HEK293 (cell line): ENCODE data around the gene ROR2.

Experiments
- CTCF ChIA-PET: fragments of 350-600 bp; formaldehyde crosslinking; extraction: SDS; loops from one replicate; lab custom pipeline; 2021; ENCODE audit warnings: antibody characterized with exemption; lab: Yijun Ruan, JAX
- POLR2A ChIA-PET: fragments of 300-600 bp; formaldehyde crosslinking; extraction: SDS; loops from one replicate; lab custom pipeline; 2020; ENCODE audit warnings: antibody characterized with exemption, inconsistent platforms; lab: Yijun Ruan, JAX
- H3K27ac ChIP-seq: fragments of 200-500 bp; sonication (Bioruptor generic); 2 replicates; pipeline ENCODE4 v1.5.1; 2014; ENCODE audit warnings: low read depth, low read length, control low read depth, inconsistent platforms; ENCODE audit errors: extremely low read depth
- H3K36me3 ChIP-seq, 2 experiments: fragments of 200-500 bp in 1 of 2; sonication (Bioruptor generic) in 1 of 2; 1 replicate in 1 of 2; 2 replicates in 1 of 2; pipeline ENCODE4 v1.5.1; 2014 to 2017; ENCODE audit warnings: inconsistent platforms in 2 of 2, low read length in 2 of 2; ENCODE audit not compliant: control insufficient read depth in 2 of 2, insufficient read depth in 1 of 2
- H3K4me1 ChIP-seq: fragments of 200-500 bp; sonication (Bioruptor generic); 2 replicates; pipeline ENCODE4 v1.5.1; 2014; ENCODE audit warnings: mild to moderate bottlenecking, low read length, inconsistent platforms; ENCODE audit not compliant: control insufficient read depth, insufficient read depth
- H3K4me3 ChIP-seq: 2 replicates; pipeline ENCODE4 v1.5.1; 2011; ENCODE audit warnings: low read depth, mild to moderate bottlenecking, control low read depth, low read length, moderate library complexity
- H3K9me3 ChIP-seq: fragments of 200-500 bp; sonication (Bioruptor generic); 2 replicates; pipeline ENCODE4 v1.5.1; 2014; ENCODE audit warnings: low read depth, low read length, inconsistent platforms; ENCODE audit not compliant: control insufficient read depth, insufficient read depth
- GLI2 ChIP-seq: fragments of 450-650 bp; formaldehyde crosslinking; IDR thresholded peaks from 2 replicates; pipeline ENCODE4; 2017; ENCODE audit warnings: missing biosample characterization, missing genetic modification characterization, low read depth, borderline replicate concordance
- KLF8 ChIP-seq: fragments of 450-650 bp; formaldehyde crosslinking; IDR thresholded peaks from 2 replicates; pipeline ENCODE4 v1.5.1; 2016; ENCODE audit warnings: missing biosample characterization, missing genetic modification characterization
- ZBTB7A ChIP-seq: fragments of 450-650 bp; formaldehyde crosslinking; IDR thresholded peaks from 2 replicates; pipeline ENCODE4 v1.5.1; 2016; ENCODE audit warnings: low read depth, missing biosample characterization, missing genetic modification characterization
- ZIC2 ChIP-seq: fragments of 450-650 bp; formaldehyde crosslinking; IDR thresholded peaks from 2 replicates; pipeline ENCODE4 v1.5.1; 2016; ENCODE audit warnings: missing biosample characterization, missing genetic modification characterization
- ZNF114 ChIP-seq: fragments of 450-650 bp; formaldehyde crosslinking; IDR thresholded peaks from 2 replicates; pipeline ENCODE4 v1.5.0; 2017; ENCODE audit warnings: missing biosample characterization, missing genetic modification characterization
- ZNF174 ChIP-seq: fragments of 450-650 bp; formaldehyde crosslinking; IDR thresholded peaks from 2 replicates; pipeline ENCODE4 v1.5.0; 2017; ENCODE audit warnings: missing biosample characterization, mild to moderate bottlenecking, missing genetic modification characterization
- ZNF175 ChIP-seq: fragments of 450-650 bp; formaldehyde crosslinking; IDR thresholded peaks from 2 replicates; pipeline ENCODE4 v1.5.1; 2016; ENCODE audit warnings: missing biosample characterization, missing genetic modification characterization
- ZNF214 ChIP-seq: fragments of 450-650 bp; formaldehyde crosslinking; IDR thresholded peaks from 2 replicates; pipeline ENCODE4 v1.5.1; 2017; ENCODE audit warnings: missing biosample characterization, mild to moderate bottlenecking, missing genetic modification characterization, borderline replicate concordance
- ZNF221 ChIP-seq: fragments of 450-650 bp; formaldehyde crosslinking; IDR thresholded peaks from 2 replicates; pipeline ENCODE4 v1.5.1; 2017; ENCODE audit warnings: missing biosample characterization, missing genetic modification characterization, borderline replicate concordance
- ZNF548 ChIP-seq: fragments of 450-650 bp; formaldehyde crosslinking; IDR thresholded peaks from 2 replicates; pipeline ENCODE4 v1.5.1; 2016; ENCODE audit warnings: missing biosample characterization, missing genetic modification characterization
- ZNF555 ChIP-seq: fragments of 450-650 bp; formaldehyde crosslinking; conservative IDR thresholded peaks from 2 replicates; pipeline ENCODE4 v1.5.1; 2017; ENCODE audit warnings: missing biosample characterization, mild to moderate bottlenecking, missing genetic modification characterization, inconsistent platforms
- ZNF596 ChIP-seq: fragments of 450-650 bp; IDR thresholded peaks from 2 replicates; pipeline ENCODE4 v1.5.0; 2018; ENCODE audit warnings: missing biosample characterization, mild to moderate bottlenecking, missing genetic modification characterization, moderate library complexity
- ZNF76 ChIP-seq: fragments of 450-650 bp; formaldehyde crosslinking; IDR thresholded peaks from 2 replicates; pipeline ENCODE4; 2016; ENCODE audit warnings: low read depth, missing biosample characterization, missing genetic modification characterization, borderline replicate concordance
- ZNF843 ChIP-seq: fragments of 450-650 bp; formaldehyde crosslinking; IDR thresholded peaks from 2 replicates; pipeline ENCODE4 v1.5.1; 2016; ENCODE audit warnings: missing biosample characterization, missing genetic modification characterization
- TF ChIP-seq, protein P1 (sequence below): fragments of 450-650 bp; formaldehyde crosslinking; IDR thresholded peaks from 2 replicates; pipeline ENCODE4 v1.5.1; 2016; ENCODE audit warnings: missing biosample characterization, missing genetic modification characterization
- TF ChIP-seq, protein P2 (sequence below): fragments of 450-650 bp; formaldehyde crosslinking; IDR thresholded peaks from 2 replicates; pipeline ENCODE4 v1.5.1; 2016; ENCODE audit warnings: missing biosample characterization, missing genetic modification characterization
- TF ChIP-seq, protein P3 (sequence below): fragments of 450-650 bp; formaldehyde crosslinking; IDR thresholded peaks from 2 replicates; pipeline ENCODE4 v1.5.1; 2016; ENCODE audit warnings: missing biosample characterization, missing genetic modification characterization
- TF ChIP-seq, protein P4 (sequence below): fragments of 450-650 bp; formaldehyde crosslinking; conservative IDR thresholded peaks from 2 replicates; pipeline ENCODE4 v1.5.1; 2016; ENCODE audit warnings: low read depth, missing biosample characterization, missing genetic modification characterization

ROR2 gene

DNA sequence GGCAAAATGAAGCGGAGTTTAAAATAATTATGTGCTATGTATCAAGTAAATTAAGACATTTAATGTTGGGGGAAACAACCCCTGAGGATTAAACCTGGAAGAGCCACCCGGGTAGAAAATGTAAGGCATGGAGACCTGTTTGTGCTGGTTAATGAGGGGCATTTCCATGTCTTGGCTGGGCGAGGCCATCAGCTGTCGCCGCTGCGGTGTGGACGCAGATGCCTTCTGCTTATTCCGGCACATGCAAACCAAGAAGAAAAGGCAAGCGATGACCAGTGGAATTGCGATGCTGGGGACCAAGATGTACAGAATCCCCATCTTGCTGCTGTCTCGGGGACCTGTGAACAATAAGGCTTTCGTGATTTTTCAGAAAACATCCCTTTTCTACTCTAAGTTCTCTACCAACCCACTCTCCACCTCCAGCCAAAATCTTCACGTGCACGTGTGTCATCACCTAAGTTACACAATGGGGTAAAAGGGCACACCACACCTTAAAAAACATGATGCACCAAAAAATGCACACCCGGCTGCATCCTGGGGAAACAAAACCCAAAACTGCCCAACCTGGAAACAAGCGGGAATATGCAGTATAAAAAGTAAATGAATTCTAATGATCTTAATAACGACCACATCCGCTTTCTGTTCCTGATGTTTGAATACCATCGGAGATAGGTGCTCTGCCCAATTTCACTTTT is 223.5 kb downstream of the ROR2 start (continued):
- TF ChIP-seq ZNF555 (tag by site-specific recombination) (no peak), ZBTB7A (tag by site-specific recombination) (no peak), ZNF175 (tag by site-specific recombination) (no peak)
- TF ChIP-seq, all 188 proteins: peak for 0

DNA sequence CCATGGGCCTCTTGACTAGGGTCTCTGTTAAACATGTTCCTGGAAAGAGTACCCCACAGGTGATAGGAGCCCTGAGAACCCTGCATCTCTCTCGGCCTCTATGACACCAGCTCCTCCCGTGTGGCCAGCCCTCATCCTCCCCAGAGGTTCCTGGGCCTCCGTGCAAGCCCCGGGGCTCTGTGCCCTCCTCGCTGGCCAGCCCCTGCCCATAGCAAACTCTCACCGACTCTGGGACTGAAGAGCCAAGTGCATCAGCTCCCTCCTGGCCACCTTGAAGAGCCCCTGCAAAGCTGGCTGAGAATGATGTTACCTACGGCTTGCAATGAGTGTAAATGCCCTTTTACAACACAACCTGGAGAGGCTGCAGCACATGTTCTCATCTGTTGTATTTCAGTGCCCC is 224.4 kb downstream of the ROR2 start:
- peaks cover 0 to 43% of the 10 kb centered on the region in 2 experiments; a peak in 1 of 3 replicates for H3K36me3 ChIP-seq
- ChIA-PET CTCF (interaction anchor here (1.7 to 4.8 kb wide), 3 partner anchors 8 to 811 kb away, joined by 5 to 39 read pairs (median 18); no protein-coding TSS in a partner anchor), POLR2A (no interaction called here)
- no peaks in the 10 kb centered on the region for H3K9me3 ChIP-seq
- no peak overlapping the region for H3K4me3 ChIP-seq
- H3K27ac ChIP-seq, result no peak overlapping the region
- H3K4me1 ChIP-seq, result no peaks in the 10 kb centered on the region
- TF ChIP-seq ZNF596 (tag by site-specific recombination) (no peak), ZIC2 (tag by site-specific recombination) (no peak), ZNF174 (tag by site-specific recombination) (no peak), ZNF76 (tag by site-specific recombination) (no peak), ZNF214 (tag by site-specific recombination) (no peak), GLI2 (tag by site-specific recombination) (no peak), ZNF548 (tag by site-specific recombination) (no peak), ZNF843 (no peak), KLF8 (tag by site-specific recombination) (no peak), ZNF114 (tag by site-specific recombination) (no peak), ZNF221 (tag by site-specific recombination) (no peak)
- TF ChIP-seq, protein P1, sequence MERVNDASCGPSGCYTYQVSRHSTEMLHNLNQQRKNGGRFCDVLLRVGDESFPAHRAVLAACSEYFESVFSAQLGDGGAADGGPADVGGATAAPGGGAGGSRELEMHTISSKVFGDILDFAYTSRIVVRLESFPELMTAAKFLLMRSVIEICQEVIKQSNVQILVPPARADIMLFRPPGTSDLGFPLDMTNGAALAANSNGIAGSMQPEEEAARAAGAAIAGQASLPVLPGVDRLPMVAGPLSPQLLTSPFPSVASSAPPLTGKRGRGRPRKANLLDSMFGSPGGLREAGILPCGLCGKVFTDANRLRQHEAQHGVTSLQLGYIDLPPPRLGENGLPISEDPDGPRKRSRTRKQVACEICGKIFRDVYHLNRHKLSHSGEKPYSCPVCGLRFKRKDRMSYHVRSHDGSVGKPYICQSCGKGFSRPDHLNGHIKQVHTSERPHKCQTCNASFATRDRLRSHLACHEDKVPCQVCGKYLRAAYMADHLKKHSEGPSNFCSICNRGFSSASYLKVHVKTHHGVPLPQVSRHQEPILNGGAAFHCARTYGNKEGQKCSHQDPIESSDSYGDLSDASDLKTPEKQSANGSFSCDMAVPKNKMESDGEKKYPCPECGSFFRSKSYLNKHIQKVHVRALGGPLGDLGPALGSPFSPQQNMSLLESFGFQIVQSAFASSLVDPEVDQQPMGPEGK, result no peak
- TF ChIP-seq, protein P2, sequence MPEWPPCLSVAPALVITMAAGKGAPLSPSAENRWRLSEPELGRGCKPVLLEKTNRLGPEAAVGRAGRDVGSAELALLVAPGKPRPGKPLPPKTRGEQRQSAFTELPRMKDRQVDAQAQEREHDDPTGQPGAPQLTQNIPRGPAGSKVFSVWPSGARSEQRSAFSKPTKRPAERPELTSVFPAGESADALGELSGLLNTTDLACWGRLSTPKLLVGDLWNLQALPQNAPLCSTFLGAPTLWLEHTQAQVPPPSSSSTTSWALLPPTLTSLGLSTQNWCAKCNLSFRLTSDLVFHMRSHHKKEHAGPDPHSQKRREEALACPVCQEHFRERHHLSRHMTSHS, result no peak
- TF ChIP-seq, protein P3, sequence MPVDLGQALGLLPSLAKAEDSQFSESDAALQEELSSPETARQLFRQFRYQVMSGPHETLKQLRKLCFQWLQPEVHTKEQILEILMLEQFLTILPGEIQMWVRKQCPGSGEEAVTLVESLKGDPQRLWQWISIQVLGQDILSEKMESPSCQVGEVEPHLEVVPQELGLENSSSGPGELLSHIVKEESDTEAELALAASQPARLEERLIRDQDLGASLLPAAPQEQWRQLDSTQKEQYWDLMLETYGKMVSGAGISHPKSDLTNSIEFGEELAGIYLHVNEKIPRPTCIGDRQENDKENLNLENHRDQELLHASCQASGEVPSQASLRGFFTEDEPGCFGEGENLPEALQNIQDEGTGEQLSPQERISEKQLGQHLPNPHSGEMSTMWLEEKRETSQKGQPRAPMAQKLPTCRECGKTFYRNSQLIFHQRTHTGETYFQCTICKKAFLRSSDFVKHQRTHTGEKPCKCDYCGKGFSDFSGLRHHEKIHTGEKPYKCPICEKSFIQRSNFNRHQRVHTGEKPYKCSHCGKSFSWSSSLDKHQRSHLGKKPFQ (tag by site-specific recombination), result no peak
- TF ChIP-seq, protein P4, sequence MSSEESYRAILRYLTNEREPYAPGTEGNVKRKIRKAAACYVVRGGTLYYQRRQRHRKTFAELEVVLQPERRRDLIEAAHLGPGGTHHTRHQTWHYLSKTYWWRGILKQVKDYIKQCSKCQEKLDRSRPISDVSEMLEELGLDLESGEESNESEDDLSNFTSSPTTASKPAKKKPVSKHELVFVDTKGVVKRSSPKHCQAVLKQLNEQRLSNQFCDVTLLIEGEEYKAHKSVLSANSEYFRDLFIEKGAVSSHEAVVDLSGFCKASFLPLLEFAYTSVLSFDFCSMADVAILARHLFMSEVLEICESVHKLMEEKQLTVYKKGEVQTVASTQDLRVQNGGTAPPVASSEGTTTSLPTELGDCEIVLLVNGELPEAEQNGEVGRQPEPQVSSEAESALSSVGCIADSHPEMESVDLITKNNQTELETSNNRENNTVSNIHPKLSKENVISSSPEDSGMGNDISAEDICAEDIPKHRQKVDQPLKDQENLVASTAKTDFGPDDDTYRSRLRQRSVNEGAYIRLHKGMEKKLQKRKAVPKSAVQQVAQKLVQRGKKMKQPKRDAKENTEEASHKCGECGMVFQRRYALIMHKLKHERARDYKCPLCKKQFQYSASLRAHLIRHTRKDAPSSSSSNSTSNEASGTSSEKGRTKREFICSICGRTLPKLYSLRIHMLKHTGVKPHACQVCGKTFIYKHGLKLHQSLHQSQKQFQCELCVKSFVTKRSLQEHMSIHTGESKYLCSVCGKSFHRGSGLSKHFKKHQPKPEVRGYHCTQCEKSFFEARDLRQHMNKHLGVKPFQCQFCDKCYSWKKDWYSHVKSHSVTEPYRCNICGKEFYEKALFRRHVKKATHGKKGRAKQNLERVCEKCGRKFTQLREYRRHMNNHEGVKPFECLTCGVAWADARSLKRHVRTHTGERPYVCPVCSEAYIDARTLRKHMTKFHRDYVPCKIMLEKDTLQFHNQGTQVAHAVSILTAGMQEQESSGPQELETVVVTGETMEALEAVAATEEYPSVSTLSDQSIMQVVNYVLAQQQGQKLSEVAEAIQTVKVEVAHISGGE (tag by site-specific recombination), result no peak
